Tibial nerve (tissue), 3 donors: ENCODE data around the gene ZFAND6.

Experiments used
- CTCF ChIP-seq, 5 experiments: fragments of 200-600 bp in 3 of 5; fragments of 450-650 bp in 2 of 5; sonication (generic) in 3 of 5; IDR thresholded peaks; one replicate each; pipeline ENCODE4 v1.5.1; 2016 to 2019; ENCODE audit warnings: antibody characterized with exemption in 5 of 5, mild to moderate bottlenecking in 3 of 5, moderate library complexity in 2 of 5
- POLR2A ChIP-seq, 2 donors: fragments of 450-650 bp; IDR thresholded peaks; one replicate each; pipeline ENCODE4 v1.6.1; 2017; ENCODE audit warnings: antibody characterized with exemption in 2 of 2, mild to moderate bottlenecking in 2 of 2, moderate library complexity in 2 of 2

GRCh38 chr15:80183306-80183705 lies 123.8 kb downstream of the ZFAND6 start:
- TF ChIP-seq CTCF (IDR thresholded peaks at IDR 0.05) (no peak), POLR2A (IDR thresholded peaks at IDR 0.05) (no peak)
